ENCODE measurements around the gene CBFA2T3. TPM values are rescaled to one million over a fixed set of nuclear protein-coding genes. Genes with fewer than 3 reads are reported as not detected.

The CBFA2T3 gene
- total RNA-seq, 2 donors from 2014 or later = 10.1 to 10.5 TPM

- Histone ChIP-seq H3K27me3 (no peaks in the 10 kb centered on the region), H3K9ac (ENCODE audit: low read depth in 2 of 2, low read length in 2 of 2) (no peak overlapping the region), H3K4me3 (no peak overlapping the region), H3K9me3 (no peaks in the 10 kb centered on the region), H3K4me1 (no peaks in the 10 kb centered on the region), H3K36me3 (no peaks in the 10 kb centered on the region), H3K27ac (no peak overlapping the region)
- intact Hi-C loops (cut with DNase I) = no loop called here
- DNase-seq = no peak
- TF ChIP-seq, protein P1, sequence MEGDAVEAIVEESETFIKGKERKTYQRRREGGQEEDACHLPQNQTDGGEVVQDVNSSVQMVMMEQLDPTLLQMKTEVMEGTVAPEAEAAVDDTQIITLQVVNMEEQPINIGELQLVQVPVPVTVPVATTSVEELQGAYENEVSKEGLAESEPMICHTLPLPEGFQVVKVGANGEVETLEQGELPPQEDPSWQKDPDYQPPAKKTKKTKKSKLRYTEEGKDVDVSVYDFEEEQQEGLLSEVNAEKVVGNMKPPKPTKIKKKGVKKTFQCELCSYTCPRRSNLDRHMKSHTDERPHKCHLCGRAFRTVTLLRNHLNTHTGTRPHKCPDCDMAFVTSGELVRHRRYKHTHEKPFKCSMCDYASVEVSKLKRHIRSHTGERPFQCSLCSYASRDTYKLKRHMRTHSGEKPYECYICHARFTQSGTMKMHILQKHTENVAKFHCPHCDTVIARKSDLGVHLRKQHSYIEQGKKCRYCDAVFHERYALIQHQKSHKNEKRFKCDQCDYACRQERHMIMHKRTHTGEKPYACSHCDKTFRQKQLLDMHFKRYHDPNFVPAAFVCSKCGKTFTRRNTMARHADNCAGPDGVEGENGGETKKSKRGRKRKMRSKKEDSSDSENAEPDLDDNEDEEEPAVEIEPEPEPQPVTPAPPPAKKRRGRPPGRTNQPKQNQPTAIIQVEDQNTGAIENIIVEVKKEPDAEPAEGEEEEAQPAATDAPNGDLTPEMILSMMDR (IDR thresholded peaks at IDR 0.05) = no peak
These were observed 76.3 kb downstream of the CBFA2T3 start for GRCh38 chr16:88900662-88901052.

DNA sequence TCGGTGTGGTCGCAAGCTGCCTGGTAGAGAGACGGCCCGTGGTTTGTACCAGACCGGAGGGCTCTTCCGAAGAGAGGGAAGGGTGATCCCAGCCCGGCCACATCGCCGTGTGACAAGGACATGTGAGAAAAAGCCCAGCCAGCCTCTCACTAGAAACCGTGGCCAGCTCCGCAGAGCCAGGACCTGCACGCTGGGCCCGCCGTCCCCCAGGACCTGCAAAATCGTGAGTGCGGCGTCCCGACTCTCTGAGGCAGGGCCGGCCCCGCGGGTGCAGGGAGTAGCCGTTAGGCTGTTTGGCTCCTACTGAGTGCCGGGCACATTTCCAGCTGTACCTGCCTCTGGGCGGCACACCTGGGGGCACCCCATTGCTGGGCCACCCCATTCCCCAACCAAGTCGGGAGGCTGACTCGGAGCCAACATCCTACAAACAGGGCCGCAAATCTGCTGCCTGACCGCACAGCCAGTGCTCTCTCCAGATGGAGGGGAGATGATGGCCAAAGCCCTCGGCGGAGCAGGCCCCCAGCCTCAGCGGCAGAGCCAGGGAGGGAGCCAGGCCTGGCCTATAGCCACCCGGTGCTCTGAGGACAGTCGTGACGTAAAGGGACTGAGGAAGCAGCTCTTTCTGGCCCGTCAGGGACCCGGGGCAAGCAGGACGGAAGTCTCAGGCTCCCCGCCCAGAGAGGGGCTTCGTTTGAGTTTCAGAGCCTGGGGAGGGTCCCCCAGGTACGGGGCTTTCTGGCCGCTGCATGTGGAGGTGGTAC lies 76.9 kb downstream of the CBFA2T3 start:
- Histone ChIP-seq H3K27me3 (no peaks in the 10 kb centered on the region), H3K27ac (no peak overlapping the region), H3K9me3 (no peaks in the 10 kb centered on the region), H3K9ac (ENCODE audit: low read depth in 2 of 2, low read length in 2 of 2) (no peak overlapping the region), H3K4me3 (no peak overlapping the region), H3K36me3 (no peaks in the 10 kb centered on the region), H3K4me1 (no peaks in the 10 kb centered on the region)
- no peak for DNase-seq
- intact Hi-C loops (cut with DNase I) = no loop called here
- TF ChIP-seq, protein P1 (IDR thresholded peaks at IDR 0.05) = no peak

GRCh38 chr16:88897696-88898425 lies 79.1 kb downstream of the CBFA2T3 start:
- Histone ChIP-seq H3K9ac (ENCODE audit: low read depth in 2 of 2, low read length in 2 of 2) (no peak overlapping the region), H3K27ac (no peak overlapping the region), H3K4me1 (no peaks in the 10 kb centered on the region), H3K4me3 (no peak overlapping the region), H3K27me3 (no peaks in the 10 kb centered on the region), H3K36me3 (no peaks in the 10 kb centered on the region), H3K9me3 (no peaks in the 10 kb centered on the region)
- TF ChIP-seq, protein P1 (IDR thresholded peaks at IDR 0.05) = no peak
- intact Hi-C loops (cut with DNase I) = no loop called here
- no peak for DNase-seq

- Histone ChIP-seq H3K27me3 (no peaks in the 10 kb centered on the region), H3K27ac (no peak overlapping the region), H3K9me3 (no peaks in the 10 kb centered on the region), H3K4me3 (no peak overlapping the region), H3K9ac (ENCODE audit: low read depth in 2 of 2, low read length in 2 of 2) (no peak overlapping the region), H3K36me3 (no peaks in the 10 kb centered on the region), H3K4me1 (no peaks in the 10 kb centered on the region)
- TF ChIP-seq, protein P1 (IDR thresholded peaks at IDR 0.05) = no peak
- intact Hi-C loops (cut with DNase I) = no loop called here
- no peak for DNase-seq
These were observed 80.6 kb downstream of the CBFA2T3 start for GRCh38 chr16:88896238-88897070.

DNA sequence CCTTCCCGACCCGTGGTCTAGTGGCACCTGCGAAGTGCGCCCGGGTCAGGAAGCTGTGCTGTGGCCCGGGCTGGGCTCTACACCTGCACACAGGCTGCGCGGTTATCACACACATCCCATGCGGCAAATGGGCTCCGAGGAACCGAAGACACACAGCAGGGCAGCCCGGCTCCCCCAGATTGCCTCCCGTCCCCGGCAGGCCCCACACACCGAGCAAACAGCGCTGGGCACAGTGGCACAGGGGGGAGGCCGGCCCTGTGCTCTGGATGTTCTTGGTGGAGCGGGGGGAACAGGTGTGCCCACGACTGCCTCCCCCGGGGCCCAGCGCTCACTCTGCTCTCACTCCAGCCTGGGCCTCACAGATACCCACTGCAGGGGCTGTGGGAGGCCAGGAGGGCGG lies 81.7 kb downstream of the CBFA2T3 start:
- H3K4me1 ChIP-seq = no peaks in the 10 kb centered on the region
- H3K9me3 ChIP-seq = no peaks in the 10 kb centered on the region
- DNase-seq = no peak
- TF ChIP-seq, protein P1 (IDR thresholded peaks at IDR 0.05) = no peak
- H3K4me3 ChIP-seq = no peak overlapping the region
- no peaks in the 10 kb centered on the region for H3K27me3 ChIP-seq
- H3K27ac ChIP-seq = no peak overlapping the region
- no peaks in the 10 kb centered on the region for H3K36me3 ChIP-seq
- intact Hi-C loops (cut with DNase I) = no loop called here
- no peak overlapping the region for H3K9ac ChIP-seq (ENCODE audit: low read depth in 2 of 2, low read length in 2 of 2)

All from colonic mucosa (tissue), 4 donors.